ENCODE results near the gene CAPN9.

Gene CAPN9

DNA sequence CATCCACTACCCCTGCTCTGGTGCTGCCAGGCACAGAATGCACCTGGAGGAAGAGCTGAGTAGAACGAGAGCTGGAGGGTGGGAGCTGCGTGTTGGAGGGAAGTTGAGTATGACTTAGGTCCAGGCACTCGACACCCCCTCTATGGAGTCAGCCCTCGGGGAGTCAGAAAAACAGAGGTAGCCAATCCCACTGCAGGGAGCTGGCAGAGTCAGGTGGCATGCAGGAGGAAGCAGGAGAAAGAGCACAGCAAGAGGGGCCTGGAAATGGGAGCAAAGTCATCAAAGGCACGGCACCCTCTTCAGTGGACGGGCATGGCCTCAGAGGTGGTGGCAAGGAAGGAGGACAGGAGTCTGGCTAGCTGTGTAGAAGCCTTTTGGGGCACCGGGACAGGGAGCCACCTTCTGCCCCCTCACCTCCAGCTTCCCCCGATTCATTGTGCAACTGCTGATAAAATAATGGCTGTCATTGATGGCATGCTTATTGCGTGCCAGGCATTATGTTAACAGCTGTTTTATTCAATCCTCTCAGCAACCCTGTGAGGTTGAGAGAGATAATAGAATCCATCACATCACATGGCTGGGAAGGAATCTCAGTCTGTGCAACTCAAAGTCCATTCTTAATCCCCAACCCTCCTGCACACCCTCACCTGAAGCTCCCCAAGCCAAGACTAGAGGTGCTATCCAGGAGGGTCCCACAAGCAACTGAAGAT is 79.1 kb downstream of the CAPN9 start:
- H3K4me3 ChIP-seq (ENCODE audit: low read depth, low read length) = no peak overlapping the region
- CTCF ChIA-PET = interaction anchor here (1.1 to 1.8 kb wide), 2 partner anchors 10 to 28 kb away, joined by 3 to 5 read pairs; no protein-coding TSS in a partner anchor
- POLR2A ChIA-PET = no interaction called here
- no peak for TF ChIP-seq CTCF (IDR thresholded peaks at IDR 0.05; ENCODE audit: insufficient read depth, low read length, missing control alignments)
- DNase-seq (ENCODE audit: low read depth, low spot score) = no peak

DNA sequence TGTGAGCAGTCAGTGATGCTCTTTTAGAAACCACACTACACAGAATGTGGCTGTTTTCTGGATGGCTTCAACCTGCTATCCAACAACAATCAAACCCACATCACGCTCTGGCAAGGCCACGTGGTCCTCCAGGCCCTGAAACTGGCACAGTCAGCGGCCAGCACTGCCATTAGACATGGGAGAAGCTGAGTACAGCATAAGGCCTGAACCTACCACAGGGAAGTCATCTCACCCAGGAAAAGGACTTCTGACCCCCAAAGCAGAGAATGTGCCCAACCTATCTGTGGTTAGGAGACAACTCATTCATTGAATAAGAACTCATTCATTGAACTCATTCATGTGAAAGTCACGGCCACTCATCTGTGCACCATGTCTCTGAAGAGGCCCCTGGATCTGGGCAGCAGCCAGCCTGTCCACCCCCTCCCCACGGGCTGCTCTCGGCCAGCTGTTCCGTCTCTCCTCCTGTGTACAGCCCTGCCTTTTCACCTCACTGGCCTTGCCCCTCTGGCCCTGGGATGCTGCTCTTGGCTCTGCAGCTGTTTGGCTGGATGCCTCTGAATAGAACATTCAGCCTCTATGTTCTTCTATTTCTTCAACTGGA is 80.0 kb downstream of the CAPN9 start:
- POLR2A ChIA-PET = no interaction called here
- DNase-seq (ENCODE audit: low read depth, low spot score) = no peak
- TF ChIP-seq CTCF (IDR thresholded peaks at IDR 0.05; ENCODE audit: insufficient read depth, low read length, missing control alignments) = no peak
- CTCF ChIA-PET = interaction anchor here (1.1 to 1.8 kb wide), 2 partner anchors 9 to 29 kb away, joined by 3 to 5 read pairs; no protein-coding TSS in a partner anchor
- H3K4me3 ChIP-seq (ENCODE audit: low read depth, low read length) = no peak overlapping the region

GRCh38 chr1:230827801-230828200 is 80.6 kb downstream of the CAPN9 start:
- no peak for DNase-seq (ENCODE audit: low read depth, low spot score)

GRCh38 chr1:230828421-230828820 is 81.2 kb downstream of the CAPN9 start:
- no peak for DNase-seq (ENCODE audit: low read depth, low spot score)
- ChIA-PET CTCF (interaction anchor here (0.9 to 1.1 kb wide), 2 partner anchors 87 to 89 kb away, joined by 3 to 4 read pairs; no protein-coding TSS in a partner anchor), POLR2A (no interaction called here)
- TF ChIP-seq CTCF (IDR thresholded peaks at IDR 0.05; ENCODE audit: insufficient read depth, low read length, missing control alignments) = no peak
- H3K4me3 ChIP-seq (ENCODE audit: low read depth, low read length) = no peak overlapping the region

More at GRCh38 chr1:230827801-230828200, 80.6 kb downstream of the CAPN9 start:
- no peak overlapping the region for H3K4me3 ChIP-seq (ENCODE audit: low read depth, low read length)
- POLR2A ChIA-PET = no interaction called here
- CTCF ChIA-PET = interaction anchor here (0.9 to 1.1 kb wide), 2 partner anchors 88 to 90 kb away, joined by 3 to 4 read pairs; no protein-coding TSS in a partner anchor
- no peak for TF ChIP-seq CTCF (IDR thresholded peaks at IDR 0.05; ENCODE audit: insufficient read depth, low read length, missing control alignments)

GRCh38 chr1:230831771-230832170 is 84.6 kb downstream of the CAPN9 start:
- no peak overlapping the region for H3K4me3 ChIP-seq (ENCODE audit: low read depth, low read length)
- ChIA-PET CTCF (interaction anchor here (0.6 kb wide), 1 partner anchor 85 kb away, joined by 3 read pairs; no protein-coding TSS in a partner anchor), POLR2A (no interaction called here)
- TF ChIP-seq CTCF (IDR thresholded peaks at IDR 0.05; ENCODE audit: insufficient read depth, low read length, missing control alignments) = no peak
- no peak for DNase-seq (ENCODE audit: low read depth, low spot score)

DNA sequence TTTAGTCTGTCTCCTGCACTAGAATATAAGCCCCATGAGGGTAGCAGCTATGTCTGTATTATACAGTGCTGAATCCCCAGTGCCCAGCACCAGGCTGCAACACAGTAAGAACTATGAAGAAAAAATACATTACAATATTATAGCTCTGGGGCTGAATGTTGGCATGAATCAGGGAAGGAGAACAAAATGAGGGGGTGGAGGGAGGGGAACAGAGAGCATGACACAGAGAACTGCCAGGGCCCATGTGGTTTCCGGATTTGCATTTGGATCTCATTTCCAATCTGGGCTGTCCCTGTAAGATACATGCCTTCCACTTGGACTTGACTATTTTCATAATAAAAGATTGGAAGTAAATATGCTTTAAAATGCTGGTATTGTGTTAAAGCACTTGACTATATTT is 85.3 kb downstream of the CAPN9 start:
- ChIA-PET POLR2A (no interaction called here), CTCF (interaction anchor here (0.6 to 1.4 kb wide), 3 partner anchors 20 to 84 kb away, joined by 3 to 5 read pairs (median 3); no protein-coding TSS in a partner anchor)
- DNase-seq (ENCODE audit: low read depth, low spot score) = no peak
- no peak for TF ChIP-seq CTCF (IDR thresholded peaks at IDR 0.05; ENCODE audit: insufficient read depth, low read length, missing control alignments)
- H3K4me3 ChIP-seq (ENCODE audit: low read depth, low read length) = no peak overlapping the region

Data from AG04449 (cell line).